ENCODE measurements around the gene PLA2R1.

Gene PLA2R1

DNA sequence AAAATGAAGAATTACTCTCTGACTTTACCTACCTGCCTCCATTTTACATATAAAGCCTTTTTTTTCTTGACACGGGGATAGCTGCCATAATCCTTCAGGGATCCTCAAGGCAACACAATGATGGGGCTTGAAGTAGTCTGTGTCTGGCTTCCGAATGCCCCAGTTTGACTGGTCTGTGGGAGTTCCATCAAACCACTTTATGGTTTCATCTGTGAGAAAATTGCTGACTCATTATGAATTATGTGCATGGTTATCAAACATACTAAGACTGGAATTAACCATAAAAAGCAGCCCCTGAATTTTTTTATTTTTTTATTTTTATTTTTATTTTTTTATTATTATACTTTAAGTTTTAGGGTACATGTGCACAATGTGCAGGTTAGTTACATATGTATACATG is 117.5 kb downstream of the PLA2R1 start:
- no peaks in the 10 kb centered on the region for H3K27me3 ChIP-seq (ENCODE audit: control insufficient read depth in 1 of 2, insufficient read depth in 2 of 2, low read length in 2 of 2)
- H3K27ac ChIP-seq (ENCODE audit: low read depth, low read length) = no peak overlapping the region
- no peaks in the 10 kb centered on the region for H3K9me3 ChIP-seq (ENCODE audit: low read length)
- no peaks in the 10 kb centered on the region for H3K36me3 ChIP-seq (ENCODE audit: insufficient read depth, low read length)
- no peak overlapping the region for H3K4me3 ChIP-seq (ENCODE audit: low read depth in 1 of 2, low read length in 2 of 2)
- H3K9ac ChIP-seq (ENCODE audit: low read length) = no peak overlapping the region
- H3K4me1 ChIP-seq (ENCODE audit: insufficient read depth, low read length) = no peaks in the 10 kb centered on the region

DNA sequence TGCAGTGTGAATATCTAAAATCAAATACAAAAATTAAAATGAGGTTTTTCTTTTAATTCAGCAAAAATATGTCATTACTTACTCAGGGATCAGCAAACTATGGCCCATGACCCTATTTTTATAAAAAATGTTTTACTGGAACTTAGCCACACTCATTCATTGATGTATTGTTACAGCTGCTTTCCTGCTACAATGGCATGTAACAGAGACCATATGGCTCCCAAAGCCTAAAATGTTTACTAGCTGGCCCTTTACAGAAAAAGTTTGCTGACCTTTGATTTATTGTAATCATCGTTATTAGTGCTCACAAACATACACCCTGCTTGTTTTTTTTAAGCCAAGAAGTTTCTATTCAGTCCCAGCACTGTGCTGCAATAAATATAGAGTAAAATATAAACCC is 120.3 kb downstream of the PLA2R1 start:
- no peak overlapping the region for H3K4me3 ChIP-seq (ENCODE audit: low read depth in 1 of 2, low read length in 2 of 2)
- no peak overlapping the region for H3K9ac ChIP-seq (ENCODE audit: low read length)
- no peaks in the 10 kb centered on the region for H3K36me3 ChIP-seq (ENCODE audit: insufficient read depth, low read length)
- H3K27me3 ChIP-seq (ENCODE audit: control insufficient read depth in 1 of 2, insufficient read depth in 2 of 2, low read length in 2 of 2) = no peaks in the 10 kb centered on the region
- no peaks in the 10 kb centered on the region for H3K4me1 ChIP-seq (ENCODE audit: insufficient read depth, low read length)
- H3K27ac ChIP-seq (ENCODE audit: low read depth, low read length) = no peak overlapping the region
- no peaks in the 10 kb centered on the region for H3K9me3 ChIP-seq (ENCODE audit: low read length)

DNA sequence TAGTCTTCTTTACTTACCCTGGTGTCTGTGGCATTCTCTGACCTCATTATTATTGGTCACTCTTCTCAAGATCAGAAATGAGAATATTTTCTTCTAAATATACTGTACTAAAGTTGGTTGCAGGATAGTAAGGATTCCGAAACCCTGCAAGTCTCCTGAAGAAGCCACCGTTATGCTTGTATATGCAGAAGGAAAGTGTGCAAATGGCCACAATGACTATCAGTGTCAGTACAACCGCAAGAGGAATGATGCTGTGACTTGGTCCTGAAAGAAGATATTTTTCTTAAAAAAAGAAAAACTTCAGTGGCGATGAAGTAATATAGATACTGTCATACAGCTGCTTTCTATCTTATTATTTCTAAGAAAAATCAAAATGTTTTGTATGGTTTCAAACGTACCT is 120.7 kb downstream of the PLA2R1 start:
- Histone ChIP-seq H3K9me3 (ENCODE audit: low read length) (no peaks in the 10 kb centered on the region), H3K27me3 (ENCODE audit: control insufficient read depth in 1 of 2, insufficient read depth in 2 of 2, low read length in 2 of 2) (no peaks in the 10 kb centered on the region), H3K9ac (ENCODE audit: low read length) (no peak overlapping the region), H3K4me1 (ENCODE audit: insufficient read depth, low read length) (no peaks in the 10 kb centered on the region), H3K36me3 (ENCODE audit: insufficient read depth, low read length) (no peaks in the 10 kb centered on the region), H3K4me3 (ENCODE audit: low read depth in 1 of 2, low read length in 2 of 2) (no peak overlapping the region), H3K27ac (ENCODE audit: low read depth, low read length) (no peak overlapping the region)

DNA sequence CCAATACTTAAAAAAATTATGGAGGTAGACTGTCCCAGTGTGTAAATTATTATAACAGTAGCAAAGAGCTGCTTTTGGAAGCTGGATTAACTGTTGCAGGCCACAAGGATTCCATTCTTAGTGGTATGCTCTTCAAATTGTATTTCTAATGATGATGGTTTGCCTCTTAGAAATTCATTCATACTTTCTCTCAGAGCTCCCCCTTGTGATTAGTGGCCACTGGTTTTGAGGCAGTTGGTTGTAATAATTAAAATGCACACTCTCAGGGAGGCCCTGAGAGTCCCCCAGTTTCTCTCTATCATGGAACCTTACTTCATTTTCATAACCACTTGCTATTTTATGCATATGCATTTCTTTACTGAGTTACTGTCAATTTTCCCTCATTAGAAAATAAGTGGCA is 122.5 kb downstream of the PLA2R1 start:
- no peak overlapping the region for H3K9ac ChIP-seq (ENCODE audit: low read length)
- no peak overlapping the region for H3K4me3 ChIP-seq (ENCODE audit: low read depth in 1 of 2, low read length in 2 of 2)
- no peaks in the 10 kb centered on the region for H3K4me1 ChIP-seq (ENCODE audit: insufficient read depth, low read length)
- no peaks in the 10 kb centered on the region for H3K36me3 ChIP-seq (ENCODE audit: insufficient read depth, low read length)
- H3K27ac ChIP-seq (ENCODE audit: low read depth, low read length) = no peak overlapping the region
- H3K27me3 ChIP-seq (ENCODE audit: control insufficient read depth in 1 of 2, insufficient read depth in 2 of 2, low read length in 2 of 2) = no peaks in the 10 kb centered on the region
- no peaks in the 10 kb centered on the region for H3K9me3 ChIP-seq (ENCODE audit: low read length)

DNA sequence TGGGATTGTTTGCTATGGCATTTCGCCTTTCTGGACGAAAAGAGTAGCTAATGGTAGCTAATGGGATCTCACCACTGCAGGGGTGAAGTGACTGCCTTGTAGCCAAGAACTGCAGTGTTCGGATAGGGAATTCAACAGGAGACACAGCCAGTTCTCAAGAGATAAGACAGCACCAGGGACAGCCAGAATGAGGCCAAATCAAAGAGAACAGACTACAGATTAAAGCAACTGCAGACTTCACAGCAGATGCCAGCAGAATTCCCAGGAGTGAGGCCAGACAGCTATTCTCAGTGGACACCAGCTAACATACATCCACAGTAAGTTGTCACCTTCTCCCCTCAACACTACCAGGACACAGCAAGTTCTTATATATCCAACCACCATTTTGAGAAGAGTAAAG is 124.0 kb downstream of the PLA2R1 start:
- H3K36me3 ChIP-seq (ENCODE audit: insufficient read depth, low read length) = no peaks in the 10 kb centered on the region
- H3K9ac ChIP-seq (ENCODE audit: low read length) = no peak overlapping the region
- no peaks in the 10 kb centered on the region for H3K9me3 ChIP-seq (ENCODE audit: low read length)
- H3K4me1 ChIP-seq (ENCODE audit: insufficient read depth, low read length) = no peaks in the 10 kb centered on the region
- no peak overlapping the region for H3K27ac ChIP-seq (ENCODE audit: low read depth, low read length)
- no peaks in the 10 kb centered on the region for H3K27me3 ChIP-seq (ENCODE audit: control insufficient read depth in 1 of 2, insufficient read depth in 2 of 2, low read length in 2 of 2)
- H3K4me3 ChIP-seq (ENCODE audit: low read depth in 1 of 2, low read length in 2 of 2) = no peak overlapping the region

DNA sequence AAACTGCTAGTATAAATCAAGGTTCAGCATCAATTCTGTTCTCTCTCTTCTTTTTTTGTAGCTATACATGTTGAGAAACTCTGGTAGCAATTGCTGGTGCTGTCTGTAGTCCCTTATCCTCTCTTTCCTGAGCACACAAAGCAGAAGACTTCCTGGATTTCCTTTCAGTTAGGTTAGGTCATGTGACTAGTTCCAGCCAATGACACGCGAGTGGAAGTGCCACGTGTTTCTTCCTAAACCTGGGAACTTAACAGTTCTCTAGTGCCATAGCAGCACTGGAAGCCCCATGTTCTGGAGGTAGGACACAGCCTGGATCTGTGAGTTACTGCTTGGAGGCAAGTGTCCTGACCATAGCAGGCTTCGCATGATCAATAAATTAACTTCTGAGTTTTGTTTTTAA is 125.9 kb downstream of the PLA2R1 start:
- no peaks in the 10 kb centered on the region for H3K4me1 ChIP-seq (ENCODE audit: insufficient read depth, low read length)
- no peak overlapping the region for H3K27ac ChIP-seq (ENCODE audit: low read depth, low read length)

DNA sequence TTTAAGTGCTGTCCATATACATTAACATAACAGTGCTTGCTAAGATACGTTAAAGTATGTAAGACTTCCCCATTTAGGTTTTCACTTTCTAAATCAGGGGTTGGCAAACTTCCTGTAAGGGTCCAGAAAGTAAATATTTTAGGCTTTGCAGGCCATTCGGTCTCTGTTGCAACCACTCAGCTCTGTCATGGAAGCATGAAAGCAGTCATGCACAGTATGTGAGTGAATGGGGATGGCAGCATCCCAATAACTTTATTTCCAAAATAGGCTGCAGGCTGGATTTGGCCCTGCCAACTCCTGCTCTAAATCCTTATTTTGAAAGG is 128.7 kb downstream of the PLA2R1 start:
- Histone ChIP-seq H3K27ac (ENCODE audit: low read depth, low read length) (no peak overlapping the region), H3K27me3 (ENCODE audit: control insufficient read depth in 1 of 2, insufficient read depth in 2 of 2, low read length in 2 of 2) (no peaks in the 10 kb centered on the region), H3K4me1 (ENCODE audit: insufficient read depth, low read length) (no peaks in the 10 kb centered on the region), H3K4me3 (ENCODE audit: low read depth in 1 of 2, low read length in 2 of 2) (no peak overlapping the region), H3K9me3 (ENCODE audit: low read length) (no peaks in the 10 kb centered on the region), H3K9ac (ENCODE audit: low read length) (no peak overlapping the region), H3K36me3 (ENCODE audit: insufficient read depth, low read length) (no peaks in the 10 kb centered on the region)

More for the DNA sequence above, 125.9 kb downstream of the PLA2R1 start:
- H3K9ac ChIP-seq (ENCODE audit: low read length) = no peak overlapping the region
- H3K4me3 ChIP-seq (ENCODE audit: low read depth in 1 of 2, low read length in 2 of 2) = no peak overlapping the region
- no peaks in the 10 kb centered on the region for H3K27me3 ChIP-seq (ENCODE audit: control insufficient read depth in 1 of 2, insufficient read depth in 2 of 2, low read length in 2 of 2)
- H3K9me3 ChIP-seq (ENCODE audit: low read length) = no peaks in the 10 kb centered on the region
- H3K36me3 ChIP-seq (ENCODE audit: insufficient read depth, low read length) = no peaks in the 10 kb centered on the region

DNA sequence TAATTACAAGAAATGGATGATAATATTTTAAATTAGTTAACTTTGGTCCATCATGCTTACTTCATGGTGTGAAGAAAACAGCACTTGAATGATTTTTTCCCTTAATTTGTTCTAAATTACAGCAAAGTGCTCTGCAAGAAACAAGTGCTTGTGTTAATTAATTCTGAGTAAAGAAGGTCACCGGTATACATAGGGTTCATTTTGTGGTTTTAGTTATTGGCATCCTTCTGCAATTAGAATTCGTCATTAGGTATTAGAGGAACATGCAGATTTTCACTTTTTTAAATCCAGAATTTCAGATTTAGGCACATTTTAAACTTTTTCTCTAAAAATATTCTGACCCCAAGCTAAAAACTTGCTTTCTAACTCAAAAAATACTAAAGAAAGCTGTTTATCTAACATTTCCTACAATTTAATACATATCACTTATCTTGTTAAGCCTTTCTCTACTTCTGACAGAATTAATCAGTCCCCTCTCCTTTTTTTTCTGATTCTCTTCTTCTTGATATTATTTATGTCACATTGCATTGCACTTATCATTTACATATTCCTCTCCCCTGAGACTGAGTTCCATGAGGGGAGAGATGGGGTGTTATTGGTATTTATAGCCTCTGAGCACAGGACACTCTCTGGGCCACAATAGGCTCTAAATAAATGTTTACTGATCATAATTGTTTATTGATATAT is 129.2 kb downstream of the PLA2R1 start:
- Histone ChIP-seq H3K4me3 (ENCODE audit: low read depth in 1 of 2, low read length in 2 of 2) (no peak overlapping the region), H3K27me3 (ENCODE audit: control insufficient read depth in 1 of 2, insufficient read depth in 2 of 2, low read length in 2 of 2) (no peaks in the 10 kb centered on the region), H3K9ac (ENCODE audit: low read length) (no peak overlapping the region), H3K4me1 (ENCODE audit: insufficient read depth, low read length) (no peaks in the 10 kb centered on the region), H3K9me3 (ENCODE audit: low read length) (no peaks in the 10 kb centered on the region), H3K27ac (ENCODE audit: low read depth, low read length) (no peak overlapping the region), H3K36me3 (ENCODE audit: insufficient read depth, low read length) (no peaks in the 10 kb centered on the region)

DNA sequence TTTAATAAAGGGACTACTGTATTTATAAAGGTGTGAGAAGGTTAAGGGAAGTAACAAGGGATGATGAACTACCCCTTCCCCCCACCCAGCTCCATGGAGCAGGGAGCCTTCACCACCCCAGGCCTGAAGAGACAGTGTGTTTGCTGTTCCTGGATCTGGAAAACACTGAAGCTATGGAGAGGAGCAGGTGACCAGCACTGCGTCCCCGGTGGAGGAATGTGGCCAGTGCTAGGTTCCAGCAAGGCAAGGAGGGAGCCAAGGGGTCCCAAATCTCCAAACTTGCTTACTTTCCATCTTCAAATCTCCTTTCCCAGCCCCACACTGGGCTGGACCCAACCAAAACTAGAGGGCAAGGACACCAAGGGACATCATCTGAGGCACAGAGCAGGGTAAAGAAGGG is 135.7 kb downstream of the PLA2R1 start:
- Histone ChIP-seq H3K9ac (ENCODE audit: low read length) (no peak overlapping the region), H3K27ac (ENCODE audit: low read depth, low read length) (no peak overlapping the region), H3K36me3 (ENCODE audit: insufficient read depth, low read length) (no peaks in the 10 kb centered on the region), H3K9me3 (ENCODE audit: low read length) (no peaks in the 10 kb centered on the region), H3K27me3 (ENCODE audit: control insufficient read depth in 1 of 2, insufficient read depth in 2 of 2, low read length in 2 of 2) (no peaks in the 10 kb centered on the region), H3K4me1 (ENCODE audit: insufficient read depth, low read length) (no peaks in the 10 kb centered on the region), H3K4me3 (ENCODE audit: low read depth in 1 of 2, low read length in 2 of 2) (no peak overlapping the region)

DNA sequence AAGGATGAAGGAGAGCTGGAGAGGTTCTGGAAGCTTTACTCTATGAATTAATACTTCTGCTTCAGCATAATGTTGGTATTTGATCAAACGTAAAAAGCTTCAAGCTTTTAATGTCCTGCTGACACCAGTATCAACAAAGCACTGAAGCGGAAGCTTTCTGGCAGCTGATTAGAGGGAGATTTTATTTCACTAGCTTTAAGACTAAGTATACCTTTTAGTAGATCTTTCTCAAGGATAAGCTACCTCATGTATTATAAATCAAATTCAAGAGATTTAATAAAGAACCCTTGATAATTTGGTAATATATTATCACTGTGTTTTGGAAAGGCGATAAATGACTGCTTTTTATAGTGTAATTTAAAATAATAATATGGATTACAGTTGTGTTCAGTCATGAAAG is 136.4 kb downstream of the PLA2R1 start:
- H3K27ac ChIP-seq (ENCODE audit: low read depth, low read length) = no peak overlapping the region
- no peaks in the 10 kb centered on the region for H3K27me3 ChIP-seq (ENCODE audit: control insufficient read depth in 1 of 2, insufficient read depth in 2 of 2, low read length in 2 of 2)
- no peak overlapping the region for H3K9ac ChIP-seq (ENCODE audit: low read length)
- H3K36me3 ChIP-seq (ENCODE audit: insufficient read depth, low read length) = no peaks in the 10 kb centered on the region
- no peaks in the 10 kb centered on the region for H3K4me1 ChIP-seq (ENCODE audit: insufficient read depth, low read length)
- H3K9me3 ChIP-seq (ENCODE audit: low read length) = no peaks in the 10 kb centered on the region
- H3K4me3 ChIP-seq (ENCODE audit: low read depth in 1 of 2, low read length in 2 of 2) = no peak overlapping the region

DNA sequence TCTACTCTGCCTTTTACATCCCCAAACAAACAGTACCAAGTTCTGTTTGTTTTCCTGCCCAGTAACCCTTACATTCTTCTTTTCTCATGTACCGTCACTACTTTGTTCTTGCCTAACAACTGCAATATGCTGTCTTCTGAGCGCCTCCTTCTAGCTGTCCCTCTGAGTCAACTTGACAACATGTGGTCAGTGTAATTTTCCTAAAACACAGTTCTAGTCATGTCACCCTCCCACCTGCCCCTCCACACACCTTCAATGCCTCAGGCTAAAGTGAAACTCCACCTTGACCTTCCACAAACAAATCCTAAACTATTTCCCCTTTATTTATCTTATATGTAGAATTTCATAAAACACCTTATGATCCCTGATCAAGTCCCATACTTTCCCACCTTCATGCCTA is 139.9 kb downstream of the PLA2R1 start:
- Histone ChIP-seq H3K36me3 (ENCODE audit: insufficient read depth, low read length) (no peaks in the 10 kb centered on the region), H3K4me3 (ENCODE audit: low read depth in 1 of 2, low read length in 2 of 2) (no peak overlapping the region), H3K9me3 (ENCODE audit: low read length) (no peaks in the 10 kb centered on the region), H3K4me1 (ENCODE audit: insufficient read depth, low read length) (no peaks in the 10 kb centered on the region), H3K9ac (ENCODE audit: low read length) (no peak overlapping the region), H3K27me3 (ENCODE audit: control insufficient read depth in 1 of 2, insufficient read depth in 2 of 2, low read length in 2 of 2) (no peaks in the 10 kb centered on the region), H3K27ac (ENCODE audit: low read depth, low read length) (no peak overlapping the region)

DNA sequence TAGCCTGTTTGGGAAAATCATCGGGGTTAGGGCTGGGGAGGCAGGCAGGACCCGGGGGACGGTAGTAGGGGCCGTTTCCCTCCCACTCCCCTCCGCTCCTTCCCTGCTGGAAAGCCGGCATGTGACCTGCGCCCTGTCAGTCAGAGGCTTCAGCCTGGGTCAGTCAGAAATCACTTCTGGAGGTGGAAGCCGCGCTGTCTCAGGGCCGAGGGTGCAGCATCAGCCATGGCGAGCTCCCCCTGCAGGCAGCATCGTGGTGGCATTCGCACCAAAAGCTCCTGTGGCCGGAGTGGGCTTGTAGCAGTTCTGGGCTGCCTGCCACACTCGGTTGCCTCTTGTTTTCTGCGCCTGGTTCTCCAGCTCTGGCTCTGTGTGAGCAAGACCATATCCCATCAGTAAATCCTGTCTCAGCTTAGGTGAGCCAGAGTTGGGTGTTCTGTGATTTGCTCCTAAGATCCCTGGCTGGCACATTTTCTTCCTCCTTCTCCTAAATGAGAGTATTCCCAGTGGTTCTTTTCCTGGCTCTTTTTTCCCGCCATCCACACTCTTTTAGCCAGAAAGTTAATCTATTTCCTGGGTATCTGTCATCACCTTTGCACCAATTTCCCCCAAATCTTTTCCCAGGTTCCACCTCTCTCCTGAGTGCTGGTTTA is 140.5 kb downstream of the PLA2R1 start:
- no peak overlapping the region for H3K9ac ChIP-seq (ENCODE audit: low read length)
- H3K36me3 ChIP-seq (ENCODE audit: insufficient read depth, low read length) = no peaks in the 10 kb centered on the region
- H3K4me3 ChIP-seq (ENCODE audit: low read depth in 1 of 2, low read length in 2 of 2) = no peak overlapping the region
- H3K27ac ChIP-seq (ENCODE audit: low read depth, low read length) = no peak overlapping the region
- H3K9me3 ChIP-seq (ENCODE audit: low read length) = no peaks in the 10 kb centered on the region
- H3K27me3 ChIP-seq (ENCODE audit: control insufficient read depth in 1 of 2, insufficient read depth in 2 of 2, low read length in 2 of 2) = no peaks in the 10 kb centered on the region
- no peaks in the 10 kb centered on the region for H3K4me1 ChIP-seq (ENCODE audit: insufficient read depth, low read length)
